ENCODE data around the gene CLHC1.
"Not testable (repeated sequence)": the region's sequence is repeated elsewhere in the genome, so short reads cannot be mapped to it uniquely, and the experiment has no call there.

The CLHC1 gene

GRCh38 chr2:55232084-55232862 lies at the start of gene CLHC1, which contains the start of gene RPS27A:
Gene CLHC1 (minus strand): TSS chr2:55232293. CDS start chr2:55222411, 9,882 bp downstream.
Gene RPS27A (plus strand): TSS chr2:55232688. CDS start chr2:55232825, 137 bp downstream.
- peak; percentile 99 for DNase-seq

- DNase-seq = not testable (repeated sequence)
Measured at GRCh38 chr2:55280851-55281546, 48.9 kb upstream of the CLHC1 start.

- not testable (repeated sequence) for DNase-seq
Measured at GRCh38 chr2:55279859-55280424, 47.8 kb upstream of the CLHC1 start.

GRCh38 chr2:55279214-55279835 lies 47.2 kb upstream of the CLHC1 start:
- DNase-seq = peak; percentile 33

- DNase-seq = no peak
Measured at GRCh38 chr2:55277310-55277709, 45.2 kb upstream of the CLHC1 start.

GRCh38 chr2:55274346-55274745 lies 42.3 kb upstream of the CLHC1 start:
- DNase-seq = not testable (repeated sequence)

GRCh38 chr2:55269645-55269990 lies 37.5 kb upstream of the CLHC1 start:
- DNase-seq = no peak

GRCh38 chr2:55268907-55269644 lies 37.0 kb upstream of the CLHC1 start, which contains the start of gene MTIF2:
Gene MTIF2 (minus strand): TSS chr2:55269231. CDS start chr2:55263858, 5,373 bp downstream.
- peak; percentile 77 for DNase-seq

- DNase-seq = no peak
Measured at GRCh38 chr2:55268288-55268906, 36.3 kb upstream of the CLHC1 start.

- not testable (repeated sequence) for DNase-seq
Measured at GRCh38 chr2:55259586-55259985, 27.5 kb upstream of the CLHC1 start.

GRCh38 chr2:55252832-55253231 lies 20.7 kb upstream of the CLHC1 start:
- DNase-seq = no peak

- DNase-seq = no peak
Measured at GRCh38 chr2:55247025-55247424, 14.9 kb upstream of the CLHC1 start.

- DNase-seq = no peak
Measured at GRCh38 chr2:55245411-55245810, 13.3 kb upstream of the CLHC1 start.

GRCh38 chr2:55242617-55243016 lies 10.5 kb upstream of the CLHC1 start:
- DNase-seq = no peak

GRCh38 chr2:55241582-55241981 lies 9.5 kb upstream of the CLHC1 start:
- not testable (repeated sequence) for DNase-seq

- DNase-seq = no peak
Measured at GRCh38 chr2:55239656-55240222, 7.6 kb upstream of the CLHC1 start.

- DNase-seq = no peak
Measured at GRCh38 chr2:55236992-55237543, 5.0 kb upstream of the CLHC1 start.

- no peak for DNase-seq
Measured at GRCh38 chr2:55235724-55236538, 3.8 kb upstream of the CLHC1 start.

GRCh38 chr2:55233658-55233940 lies 1.5 kb upstream of the CLHC1 start:
- no peak for DNase-seq

GRCh38 chr2:55232863-55233657 lies 967 bp upstream of the CLHC1 start:
- no peak for DNase-seq
